ENCODE data around the gene SMTNL2.
"Not testable (repeated sequence)": the region's sequence is repeated elsewhere in the genome, so short reads cannot be mapped to it uniquely, and the experiment has no call there.

SMTNL2 gene

DNA sequence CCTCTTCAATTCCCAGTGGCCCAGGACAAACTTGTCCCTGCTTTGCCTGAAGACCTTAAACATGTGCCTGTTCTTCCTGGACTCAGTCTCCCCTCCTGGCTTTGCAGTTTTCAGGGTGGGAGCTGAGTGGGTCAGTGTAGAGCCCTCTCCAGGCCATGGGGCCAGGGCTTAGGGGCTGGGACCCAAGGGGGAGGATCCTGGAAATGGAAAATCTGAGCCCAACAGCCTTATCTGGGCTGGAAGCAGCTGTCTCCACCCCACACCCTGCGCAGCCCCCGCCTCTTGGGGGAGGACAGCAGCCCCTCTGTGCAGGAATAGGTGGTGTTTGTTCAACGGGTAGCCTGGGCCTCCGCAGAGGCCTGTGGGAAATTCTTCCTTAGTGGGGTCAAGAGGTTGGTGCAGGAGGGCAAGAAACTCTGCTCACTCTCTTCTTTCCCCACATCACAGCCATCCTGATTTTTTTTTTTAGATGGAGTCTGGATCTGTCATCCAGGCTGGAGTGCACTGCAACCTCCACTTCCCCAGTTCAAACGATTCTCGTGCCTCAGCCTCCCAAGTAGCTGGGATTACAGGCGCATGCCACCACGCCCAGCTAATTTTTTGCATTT lies 6.8 kb upstream of the SMTNL2 start:
- H3K4me3 ChIP-seq (ENCODE audit: low read length) = no peak overlapping the region
- WGBS (ENCODE audit: insufficient coverage, insufficient read length) = no CpG with 5 or more reads among the region's 8 CpGs
- no peak for DNase-seq (ENCODE audit: low read depth, low spot score)
- H3K27me3 ChIP-seq (ENCODE audit: control insufficient read depth, insufficient read depth, low read length) = no peaks in the 10 kb centered on the region
- H3K9me3 ChIP-seq (ENCODE audit: control insufficient read depth, insufficient read depth, low read length) = no peaks in the 10 kb centered on the region
- peaks cover 15% of the 10 kb centered on the region for H3K4me1 ChIP-seq (ENCODE audit: control insufficient read depth, insufficient read depth, low read length)
- H3K27ac ChIP-seq (ENCODE audit: low read length) = no peak overlapping the region
- H3K36me3 ChIP-seq (ENCODE audit: control insufficient read depth, insufficient read depth, low read length) = no peaks in the 10 kb centered on the region

DNA sequence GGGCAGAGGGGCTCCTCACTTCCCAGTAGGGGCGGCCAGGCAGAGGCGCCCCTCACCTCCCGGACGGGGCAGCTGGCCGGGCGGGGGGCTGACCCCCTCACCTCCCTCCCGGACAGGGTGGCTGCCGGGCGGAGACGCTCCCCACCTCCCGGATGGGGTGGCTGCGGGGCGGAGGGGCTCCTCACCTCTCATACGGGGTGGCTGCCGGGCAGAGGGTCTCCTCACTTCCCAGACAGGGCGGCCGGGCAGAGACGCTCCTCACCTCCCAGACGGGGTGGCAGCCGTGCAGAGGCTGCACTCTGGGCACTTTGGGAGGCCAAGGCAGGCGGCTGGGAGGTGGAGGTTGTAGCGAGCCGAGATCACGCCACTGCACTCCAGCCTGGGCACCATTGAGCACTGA lies 6.0 kb upstream of the SMTNL2 start:
- not testable (repeated sequence) for H3K36me3 ChIP-seq (ENCODE audit: control insufficient read depth, insufficient read depth, low read length); H3K9me3 ChIP-seq (ENCODE audit: control insufficient read depth, insufficient read depth, low read length); H3K27me3 ChIP-seq (ENCODE audit: control insufficient read depth, insufficient read depth, low read length); H3K4me3 ChIP-seq (ENCODE audit: low read length); DNase-seq (ENCODE audit: low read depth, low spot score); H3K27ac ChIP-seq (ENCODE audit: low read length)
- H3K4me1 ChIP-seq (ENCODE audit: control insufficient read depth, insufficient read depth, low read length) = peaks cover 15% of the 10 kb centered on the region
- no CpG with 5 or more reads among the region's 24 CpGs for WGBS (ENCODE audit: insufficient coverage, insufficient read length)

DNA sequence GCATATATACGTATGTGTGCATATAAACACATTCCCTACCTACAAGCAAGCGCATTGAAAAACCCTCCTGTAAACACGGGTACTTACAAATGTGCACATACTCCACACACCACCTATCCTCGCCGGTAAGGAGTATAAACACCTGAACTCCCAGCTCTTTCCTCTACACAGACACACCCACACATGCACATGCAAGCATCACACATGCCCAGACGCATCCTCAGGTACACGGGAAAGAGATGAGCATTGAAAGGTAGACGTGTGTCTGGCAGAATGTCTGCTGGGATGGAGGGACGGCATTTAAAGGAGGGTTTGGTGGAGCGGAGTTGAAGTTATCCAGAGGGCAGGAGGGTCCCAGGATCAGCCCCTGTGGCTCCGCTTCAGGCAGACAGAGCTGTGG lies 4.7 kb upstream of the SMTNL2 start:
- Histone ChIP-seq H3K4me1 (ENCODE audit: control insufficient read depth, insufficient read depth, low read length) (peaks cover 16% of the 10 kb centered on the region), H3K36me3 (ENCODE audit: control insufficient read depth, insufficient read depth, low read length) (no peaks in the 10 kb centered on the region), H3K27me3 (ENCODE audit: control insufficient read depth, insufficient read depth, low read length) (peaks cover 7% of the 10 kb centered on the region; the same call in 1 of the 2 replicates), H3K4me3 (ENCODE audit: low read length) (no peak overlapping the region), H3K27ac (ENCODE audit: low read length) (no peak overlapping the region), H3K9me3 (ENCODE audit: control insufficient read depth, insufficient read depth, low read length) (no peaks in the 10 kb centered on the region)
- no peak for DNase-seq (ENCODE audit: low read depth, low spot score)
- WGBS (ENCODE audit: insufficient coverage, insufficient read length) = no CpG with 5 or more reads among the region's 11 CpGs

DNA sequence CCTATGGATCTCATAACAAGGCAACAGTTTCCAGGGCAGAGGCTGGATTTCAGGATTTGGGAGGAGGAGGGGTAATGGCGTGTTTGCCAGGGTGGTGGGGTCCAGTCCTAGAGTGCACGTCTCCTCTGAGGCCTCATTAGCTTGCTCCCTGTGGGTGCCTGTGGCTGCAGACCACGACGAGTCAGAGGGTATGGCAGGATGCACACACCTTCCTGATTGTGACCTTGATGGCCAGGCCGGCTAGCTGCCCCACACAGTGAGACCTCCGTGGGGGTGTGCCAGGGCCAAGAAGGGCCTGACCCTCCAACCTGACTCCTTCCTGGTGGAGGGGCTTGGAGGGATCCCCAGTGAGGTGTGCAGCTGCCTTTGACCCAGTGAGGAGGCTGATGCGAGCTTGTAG lies 4.0 kb upstream of the SMTNL2 start:
- H3K4me1 ChIP-seq (ENCODE audit: control insufficient read depth, insufficient read depth, low read length) = peaks cover 19% of the 10 kb centered on the region
- no CpG with 5 or more reads among the region's 7 CpGs for WGBS (ENCODE audit: insufficient coverage, insufficient read length)
- H3K27ac ChIP-seq (ENCODE audit: low read length) = no peak overlapping the region
- no peak overlapping the region for H3K4me3 ChIP-seq (ENCODE audit: low read length)
- DNase-seq (ENCODE audit: low read depth, low spot score) = no peak
- peaks cover 11% of the 10 kb centered on the region; the same call in 1 of the 2 replicates for H3K27me3 ChIP-seq (ENCODE audit: control insufficient read depth, insufficient read depth, low read length)
- no peaks in the 10 kb centered on the region for H3K9me3 ChIP-seq (ENCODE audit: control insufficient read depth, insufficient read depth, low read length)
- H3K36me3 ChIP-seq (ENCODE audit: control insufficient read depth, insufficient read depth, low read length) = no peaks in the 10 kb centered on the region

DNA sequence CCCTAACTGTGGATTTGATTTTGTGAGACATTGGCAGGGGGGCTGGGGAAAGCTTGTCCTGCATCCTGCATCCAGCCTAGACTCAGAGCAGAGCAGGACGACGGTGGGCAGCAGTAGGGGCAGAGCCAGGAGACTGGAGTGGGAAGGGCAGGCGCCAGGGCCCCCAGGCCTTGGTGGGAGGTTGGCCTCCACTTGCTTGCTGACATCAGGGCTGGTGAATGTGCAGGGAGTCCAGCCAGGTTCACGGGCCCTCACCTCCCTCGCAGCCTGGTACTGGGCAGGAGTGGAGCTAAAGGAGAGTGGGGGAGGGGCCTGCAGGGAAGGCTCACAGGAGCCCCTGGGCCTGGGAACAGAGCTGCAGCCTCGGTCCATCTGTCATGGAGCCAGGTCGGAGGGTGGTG lies 2.2 kb upstream of the SMTNL2 start:
- WGBS (ENCODE audit: insufficient coverage, insufficient read length) = no CpG with 5 or more reads among the region's 7 CpGs
- Histone ChIP-seq H3K27ac (ENCODE audit: low read length) (no peak overlapping the region), H3K4me1 (ENCODE audit: control insufficient read depth, insufficient read depth, low read length) (peaks cover 8% of the 10 kb centered on the region), H3K9me3 (ENCODE audit: control insufficient read depth, insufficient read depth, low read length) (no peaks in the 10 kb centered on the region), H3K4me3 (ENCODE audit: low read length) (no peak overlapping the region), H3K27me3 (ENCODE audit: control insufficient read depth, insufficient read depth, low read length) (peaks cover 14% of the 10 kb centered on the region; the same call in 1 of the 2 replicates), H3K36me3 (ENCODE audit: control insufficient read depth, insufficient read depth, low read length) (no peaks in the 10 kb centered on the region)
- DNase-seq (ENCODE audit: low read depth, low spot score) = no peak

DNA sequence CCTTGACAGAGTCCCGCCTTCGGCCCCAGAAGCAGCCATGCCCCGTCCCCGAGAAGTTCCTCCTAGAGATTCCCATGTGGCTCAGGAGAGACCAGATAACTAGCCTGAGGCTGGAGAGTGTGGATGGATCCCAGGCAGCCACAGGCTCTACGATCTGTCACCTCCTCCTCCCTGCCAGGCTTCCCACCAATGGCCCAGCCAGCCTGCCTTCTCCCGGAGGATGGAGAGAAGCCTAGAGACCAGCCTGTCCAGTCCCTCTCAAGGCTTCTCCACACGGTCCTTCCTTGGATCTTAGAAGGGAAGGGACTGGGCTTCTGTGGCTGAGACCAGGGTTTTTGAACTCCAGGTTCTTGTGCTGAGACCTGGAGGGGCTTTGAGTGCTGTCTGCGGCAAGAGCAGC lies 1.6 kb upstream of the SMTNL2 start:
- Histone ChIP-seq H3K4me3 (ENCODE audit: low read length) (no peak overlapping the region), H3K36me3 (ENCODE audit: control insufficient read depth, insufficient read depth, low read length) (no peaks in the 10 kb centered on the region), H3K4me1 (ENCODE audit: control insufficient read depth, insufficient read depth, low read length) (peaks cover 6% of the 10 kb centered on the region; the same call in 1 of the 2 replicates), H3K27me3 (ENCODE audit: control insufficient read depth, insufficient read depth, low read length) (peaks cover 14% of the 10 kb centered on the region; the same call in 1 of the 2 replicates), H3K27ac (ENCODE audit: low read length) (no peak overlapping the region), H3K9me3 (ENCODE audit: control insufficient read depth, insufficient read depth, low read length) (no peaks in the 10 kb centered on the region)
- DNase-seq (ENCODE audit: low read depth, low spot score) = no peak
- WGBS (ENCODE audit: insufficient coverage, insufficient read length) = no CpG with 5 or more reads among the region's 8 CpGs

DNA sequence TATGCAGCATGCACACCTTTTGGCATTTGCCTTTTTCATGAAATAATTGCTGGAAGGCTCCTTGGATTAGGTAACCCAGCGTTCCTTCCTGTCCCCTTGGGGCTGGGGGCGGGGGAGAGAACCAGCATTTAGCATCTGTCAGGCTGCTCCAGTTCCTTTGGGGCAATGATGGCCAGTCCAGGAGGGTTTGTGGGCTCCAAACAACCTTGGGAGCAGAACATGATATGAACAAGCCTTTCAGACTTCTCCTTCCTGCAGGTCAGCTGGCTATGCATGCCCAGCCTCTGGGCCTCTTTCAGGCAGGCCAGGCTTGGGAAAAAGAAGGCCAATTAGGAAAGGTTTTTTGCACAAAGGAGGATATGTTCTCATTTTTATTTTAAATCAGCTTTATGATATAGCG lies 1.1 kb upstream of the SMTNL2 start:
- H3K27ac ChIP-seq (ENCODE audit: low read length) = no peak overlapping the region
- H3K27me3 ChIP-seq (ENCODE audit: control insufficient read depth, insufficient read depth, low read length) = peaks cover 14% of the 10 kb centered on the region; the same call in 1 of the 2 replicates
- no peak overlapping the region for H3K4me3 ChIP-seq (ENCODE audit: low read length)
- no CpG with 5 or more reads among the region's 3 CpGs for WGBS (ENCODE audit: insufficient coverage, insufficient read length)
- H3K9me3 ChIP-seq (ENCODE audit: control insufficient read depth, insufficient read depth, low read length) = no peaks in the 10 kb centered on the region
- no peak for DNase-seq (ENCODE audit: low read depth, low spot score)
- H3K4me1 ChIP-seq (ENCODE audit: control insufficient read depth, insufficient read depth, low read length) = peaks cover 6% of the 10 kb centered on the region; the same call in 1 of the 2 replicates
- no peaks in the 10 kb centered on the region for H3K36me3 ChIP-seq (ENCODE audit: control insufficient read depth, insufficient read depth, low read length)

DNA sequence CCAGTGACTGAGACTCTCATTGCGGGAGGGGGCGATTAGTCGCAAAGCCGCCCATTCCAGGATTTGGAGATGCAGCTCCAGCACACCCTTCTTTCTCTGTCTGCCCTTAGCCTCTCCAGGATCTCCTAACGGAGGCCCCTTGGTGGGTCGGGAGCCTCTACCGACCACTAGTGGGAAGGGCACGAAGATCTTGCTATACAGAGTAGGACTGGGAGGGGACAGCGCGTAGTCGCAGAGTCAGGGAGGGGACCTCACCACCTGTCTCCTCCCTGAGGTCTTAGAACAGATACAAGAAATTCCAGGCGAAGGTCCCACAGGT lies 588 bp upstream of the SMTNL2 start:
- no CpG with 5 or more reads among the region's 12 CpGs for WGBS (ENCODE audit: insufficient coverage, insufficient read length)
- DNase-seq (ENCODE audit: low read depth, low spot score) = no peak
- Histone ChIP-seq H3K4me3 (ENCODE audit: low read length) (peak overlapping the region; percentile 50; the same call in 1 of the 2 replicates), H3K9me3 (ENCODE audit: control insufficient read depth, insufficient read depth, low read length) (no peaks in the 10 kb centered on the region), H3K36me3 (ENCODE audit: control insufficient read depth, insufficient read depth, low read length) (no peaks in the 10 kb centered on the region), H3K27ac (ENCODE audit: low read length) (no peak overlapping the region), H3K27me3 (ENCODE audit: control insufficient read depth, insufficient read depth, low read length) (peaks cover 14% of the 10 kb centered on the region; the same call in 1 of the 2 replicates), H3K4me1 (ENCODE audit: control insufficient read depth, insufficient read depth, low read length) (peaks cover 6% of the 10 kb centered on the region; the same call in 1 of the 2 replicates)

DNA sequence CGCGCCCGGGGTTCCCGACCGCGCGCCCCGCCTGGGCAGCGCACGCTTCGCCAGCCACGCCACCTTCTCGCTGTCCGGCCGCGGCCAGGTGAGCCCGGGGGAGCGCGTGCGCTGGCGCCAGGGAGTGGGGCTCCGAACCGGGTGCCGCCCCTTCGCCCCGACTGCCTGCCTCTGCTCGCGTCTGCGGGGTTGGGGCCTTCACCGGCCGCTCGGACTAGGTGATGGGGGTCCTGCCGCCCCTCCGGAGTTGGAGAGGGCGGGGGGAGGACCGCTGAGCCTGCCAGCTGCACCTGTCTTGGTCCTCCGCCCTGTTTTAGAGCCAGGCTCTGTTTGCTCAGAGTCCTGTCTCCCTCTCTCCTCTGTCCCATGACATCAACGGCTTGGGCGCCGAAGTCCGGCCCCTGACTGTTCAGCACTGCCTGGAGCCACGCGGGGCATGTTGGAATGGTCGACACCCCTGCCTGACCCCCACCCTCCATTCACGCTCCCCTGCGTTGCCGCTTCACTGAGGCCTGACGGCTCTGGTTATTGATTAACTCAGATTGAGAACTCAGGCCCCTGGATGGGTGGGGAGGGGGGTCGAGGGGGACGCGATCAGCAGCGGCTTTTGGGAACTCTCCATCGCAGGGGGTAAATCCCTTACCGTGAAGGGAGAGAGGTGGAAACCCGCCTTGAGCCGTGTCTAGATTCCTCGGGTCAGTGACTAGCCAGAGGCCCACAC lies 748 bp downstream of the SMTNL2 start:
- Histone ChIP-seq H3K4me1 (ENCODE audit: control insufficient read depth, insufficient read depth, low read length) (peaks cover 7% of the 10 kb centered on the region; the same call in 1 of the 2 replicates), H3K27ac (ENCODE audit: low read length) (no peak overlapping the region), H3K27me3 (ENCODE audit: control insufficient read depth, insufficient read depth, low read length) (peaks cover 14% of the 10 kb centered on the region; the same call in 1 of the 2 replicates), H3K4me3 (ENCODE audit: low read length) (peak overlapping the region; percentile 50; the same call in 1 of the 2 replicates), H3K9me3 (ENCODE audit: control insufficient read depth, insufficient read depth, low read length) (no peaks in the 10 kb centered on the region), H3K36me3 (ENCODE audit: control insufficient read depth, insufficient read depth, low read length) (no peaks in the 10 kb centered on the region)
- DNase-seq (ENCODE audit: low read depth, low spot score) = no peak
- no CpG with 5 or more reads among the region's 57 CpGs for WGBS (ENCODE audit: insufficient coverage, insufficient read length)

DNA sequence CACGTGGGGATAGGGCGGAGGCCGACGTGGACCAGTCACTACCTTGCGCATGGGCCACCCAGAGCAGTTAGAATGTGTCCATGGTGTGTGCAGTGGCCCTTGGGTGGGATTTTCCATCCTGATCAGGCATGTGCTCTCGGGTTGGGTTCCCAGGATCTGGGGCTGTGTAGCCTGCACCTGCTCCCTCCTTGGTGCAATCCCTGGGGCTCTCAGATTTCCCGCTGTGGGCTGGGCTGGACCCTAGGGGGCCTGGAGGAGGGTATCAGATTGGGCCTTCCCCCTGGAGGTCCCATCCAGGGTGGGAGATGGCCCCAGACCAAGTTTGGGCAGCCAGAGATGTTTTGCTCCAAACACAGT lies 1.3 kb downstream of the SMTNL2 start:
- Histone ChIP-seq H3K36me3 (ENCODE audit: control insufficient read depth, insufficient read depth, low read length) (no peaks in the 10 kb centered on the region), H3K9me3 (ENCODE audit: control insufficient read depth, insufficient read depth, low read length) (no peaks in the 10 kb centered on the region), H3K4me1 (ENCODE audit: control insufficient read depth, insufficient read depth, low read length) (peaks cover 7% of the 10 kb centered on the region; the same call in 1 of the 2 replicates), H3K27me3 (ENCODE audit: control insufficient read depth, insufficient read depth, low read length) (peaks cover 14% of the 10 kb centered on the region; the same call in 1 of the 2 replicates), H3K4me3 (ENCODE audit: low read length) (no peak overlapping the region), H3K27ac (ENCODE audit: low read length) (no peak overlapping the region)
- no peak for DNase-seq (ENCODE audit: low read depth, low spot score)
- WGBS (ENCODE audit: insufficient coverage, insufficient read length) = no CpG with 5 or more reads among the region's 7 CpGs

Measured in iPS DF 6.9 (cell line).